Measurements from ENCODE around the gene HNRNPUL1.

HNRNPUL1 gene

DNA sequence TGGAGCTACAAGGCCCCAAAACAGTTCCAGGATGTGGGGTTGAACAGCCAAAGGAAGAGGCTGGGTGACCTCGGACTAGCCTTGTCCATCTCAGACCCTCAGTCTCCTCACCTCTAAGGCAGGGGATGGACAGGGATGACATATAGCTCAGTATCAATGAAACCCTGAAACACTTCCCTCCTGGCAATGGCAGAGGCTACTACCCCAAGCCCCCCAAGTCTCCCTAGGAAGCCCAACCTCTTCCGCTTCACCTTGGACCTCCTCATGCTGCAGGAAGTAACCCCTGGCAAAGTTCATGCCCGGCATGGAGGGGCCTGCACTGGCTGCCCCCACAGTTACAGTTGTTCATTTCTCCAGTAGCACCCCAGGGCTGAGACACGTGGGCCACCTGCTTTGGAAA, 56.4 kb downstream of the HNRNPUL1 start:
- peaks cover 1% of the 10 kb centered on the region for H3K4me1 ChIP-seq (ENCODE audit: insufficient read depth, low read length, severe bottlenecking)
- no peaks in the 10 kb centered on the region for H3K27me3 ChIP-seq (ENCODE audit: insufficient read depth, low read length)
- no peak overlapping the region for H3K4me2 ChIP-seq (ENCODE audit: low read length)
- H3K9me2 ChIP-seq (ENCODE audit: low read depth, low read length): no peaks in the 10 kb centered on the region
- H3K9ac ChIP-seq (ENCODE audit: low read length): no peak overlapping the region
- 0 out of 2 replicates have a peak, but pooled peaks cover 4% of the 10 kb centered on the region for H3F3A ChIP-seq (ENCODE audit: insufficient read depth, low read length)
- no peak overlapping the region for H3K27ac ChIP-seq (ENCODE audit: low read depth, low read length, poor library complexity, severe bottlenecking)
- H2AFZ ChIP-seq (ENCODE audit: low read length): no peak overlapping the region
- H4K20me1 ChIP-seq (ENCODE audit: insufficient read depth, low read length): no peaks in the 10 kb centered on the region
- no peaks in the 10 kb centered on the region for H3K9me3 ChIP-seq (ENCODE audit: low read length)
- peaks cover 68% of the 10 kb centered on the region for H3K36me3 ChIP-seq (ENCODE audit: insufficient read depth, low read length)
- no peaks in the 10 kb centered on the region for H3K79me2 ChIP-seq (ENCODE audit: insufficient read depth, low read length)
- no peak overlapping the region for H3K4me3 ChIP-seq (ENCODE audit: low read depth, low read length, poor library complexity, severe bottlenecking)
- TF ChIP-seq, protein P1, sequence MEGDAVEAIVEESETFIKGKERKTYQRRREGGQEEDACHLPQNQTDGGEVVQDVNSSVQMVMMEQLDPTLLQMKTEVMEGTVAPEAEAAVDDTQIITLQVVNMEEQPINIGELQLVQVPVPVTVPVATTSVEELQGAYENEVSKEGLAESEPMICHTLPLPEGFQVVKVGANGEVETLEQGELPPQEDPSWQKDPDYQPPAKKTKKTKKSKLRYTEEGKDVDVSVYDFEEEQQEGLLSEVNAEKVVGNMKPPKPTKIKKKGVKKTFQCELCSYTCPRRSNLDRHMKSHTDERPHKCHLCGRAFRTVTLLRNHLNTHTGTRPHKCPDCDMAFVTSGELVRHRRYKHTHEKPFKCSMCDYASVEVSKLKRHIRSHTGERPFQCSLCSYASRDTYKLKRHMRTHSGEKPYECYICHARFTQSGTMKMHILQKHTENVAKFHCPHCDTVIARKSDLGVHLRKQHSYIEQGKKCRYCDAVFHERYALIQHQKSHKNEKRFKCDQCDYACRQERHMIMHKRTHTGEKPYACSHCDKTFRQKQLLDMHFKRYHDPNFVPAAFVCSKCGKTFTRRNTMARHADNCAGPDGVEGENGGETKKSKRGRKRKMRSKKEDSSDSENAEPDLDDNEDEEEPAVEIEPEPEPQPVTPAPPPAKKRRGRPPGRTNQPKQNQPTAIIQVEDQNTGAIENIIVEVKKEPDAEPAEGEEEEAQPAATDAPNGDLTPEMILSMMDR (IDR thresholded peaks at IDR 0.05; ENCODE audit: low read length): no peak
- no peak for TF ChIP-seq EZH2 (IDR thresholded peaks at IDR 0.05; ENCODE audit: borderline replicate concordance, low read length)

DNA sequence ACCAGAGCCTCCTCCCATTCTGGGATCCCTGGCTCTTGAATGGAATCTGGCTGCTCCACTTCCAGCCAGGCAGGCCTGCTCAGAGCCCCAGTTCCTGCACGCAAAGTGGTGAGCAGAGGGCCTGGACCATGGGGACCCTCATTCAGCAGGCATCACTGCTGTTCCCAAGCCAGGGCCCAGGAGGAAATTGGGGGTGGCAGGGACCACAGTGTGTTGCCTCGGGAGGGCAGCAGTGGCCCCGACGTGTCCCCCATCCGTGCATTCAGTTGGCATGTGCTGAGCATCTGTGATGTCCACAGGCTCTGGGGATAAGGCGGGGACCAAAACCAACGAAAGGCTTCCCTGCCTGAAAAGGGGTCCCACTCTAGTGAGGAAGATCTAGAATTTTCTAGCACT, 57.0 kb downstream of the HNRNPUL1 start:
- Histone ChIP-seq H3K79me2 (ENCODE audit: insufficient read depth, low read length) (no peaks in the 10 kb centered on the region), H3K4me3 (ENCODE audit: low read depth, low read length, poor library complexity, severe bottlenecking) (no peak overlapping the region), H2AFZ (ENCODE audit: low read length) (no peak overlapping the region), H3K27me3 (ENCODE audit: insufficient read depth, low read length) (no peaks in the 10 kb centered on the region), H4K20me1 (ENCODE audit: insufficient read depth, low read length) (no peaks in the 10 kb centered on the region), H3K9me3 (ENCODE audit: low read length) (no peaks in the 10 kb centered on the region), H3K9ac (ENCODE audit: low read length) (no peak overlapping the region), H3K4me1 (ENCODE audit: insufficient read depth, low read length, severe bottlenecking) (peaks cover 7% of the 10 kb centered on the region), H3K27ac (ENCODE audit: low read depth, low read length, poor library complexity, severe bottlenecking) (no peak overlapping the region), H3F3A (ENCODE audit: insufficient read depth, low read length) (0 out of 2 replicates have a peak, but pooled peaks cover 4% of the 10 kb centered on the region), H3K4me2 (ENCODE audit: low read length) (no peak overlapping the region), H3K9me2 (ENCODE audit: low read depth, low read length) (no peaks in the 10 kb centered on the region), H3K36me3 (ENCODE audit: insufficient read depth, low read length) (peaks cover 62% of the 10 kb centered on the region)
- TF ChIP-seq EZH2 (IDR thresholded peaks at IDR 0.05; ENCODE audit: borderline replicate concordance, low read length): no peak
- TF ChIP-seq, protein P1 (IDR thresholded peaks at IDR 0.05; ENCODE audit: low read length): no peak

DNA sequence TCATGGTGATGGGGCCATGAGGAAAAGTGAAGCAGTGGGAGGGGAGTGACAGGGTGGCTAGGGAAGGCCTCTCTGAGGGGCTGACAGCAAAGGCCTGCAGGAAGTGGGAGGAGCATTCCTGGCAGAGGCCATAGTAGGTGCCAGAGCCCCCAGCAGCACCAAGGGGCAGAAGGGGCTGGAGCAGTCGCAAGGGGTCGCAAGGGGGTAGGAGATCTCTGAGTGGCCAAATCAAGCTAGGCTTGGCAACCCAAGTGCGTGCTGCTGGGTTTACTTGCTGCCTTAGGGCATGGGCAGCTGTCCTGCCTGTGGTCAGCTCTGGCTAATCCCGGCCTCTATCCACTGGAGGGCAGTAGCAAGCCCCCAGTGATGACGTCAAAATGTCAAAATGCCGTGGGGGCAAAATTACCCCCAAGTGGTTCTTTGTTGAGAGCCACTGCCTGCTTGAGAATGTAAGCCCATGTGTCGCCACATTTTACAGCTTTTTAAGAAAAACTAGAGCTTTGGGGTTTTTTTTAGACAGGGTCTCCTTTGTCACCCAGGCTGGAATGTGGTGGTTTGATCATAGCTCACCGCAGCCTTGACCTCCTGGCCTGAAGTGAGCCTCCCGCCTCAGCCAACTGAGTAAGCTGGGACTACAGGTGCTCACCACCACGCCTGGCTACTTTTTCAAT, 57.6 kb downstream of the HNRNPUL1 start:
- Histone ChIP-seq H3K4me1 (ENCODE audit: insufficient read depth, low read length, severe bottlenecking) (peaks cover 13% of the 10 kb centered on the region), H3K36me3 (ENCODE audit: insufficient read depth, low read length) (peaks cover 57% of the 10 kb centered on the region), H3K79me2 (ENCODE audit: insufficient read depth, low read length) (no peaks in the 10 kb centered on the region)

More for the DNA sequence above, 57.6 kb downstream of the HNRNPUL1 start:
- Histone ChIP-seq H3K4me2 (ENCODE audit: low read length) (no peak overlapping the region), H3F3A (ENCODE audit: insufficient read depth, low read length) (0 out of 2 replicates have a peak, but pooled peaks cover 4% of the 10 kb centered on the region), H4K20me1 (ENCODE audit: insufficient read depth, low read length) (no peaks in the 10 kb centered on the region), H3K9me2 (ENCODE audit: low read depth, low read length) (no peaks in the 10 kb centered on the region), H3K4me3 (ENCODE audit: low read depth, low read length, poor library complexity, severe bottlenecking) (no peak overlapping the region), H3K9me3 (ENCODE audit: low read length) (no peaks in the 10 kb centered on the region), H3K27ac (ENCODE audit: low read depth, low read length, poor library complexity, severe bottlenecking) (peak overlapping the region; percentile 17), H3K27me3 (ENCODE audit: insufficient read depth, low read length) (no peaks in the 10 kb centered on the region), H2AFZ (ENCODE audit: low read length) (no peak overlapping the region), H3K9ac (ENCODE audit: low read length) (no peak overlapping the region)
- TF ChIP-seq, protein P1 (IDR thresholded peaks at IDR 0.05; ENCODE audit: low read length): peak; percentile 43; the same call in 1 of the 2 replicates
- no peak for TF ChIP-seq EZH2 (IDR thresholded peaks at IDR 0.05; ENCODE audit: borderline replicate concordance, low read length)
